Adrenal gland (tissue), 12 donors: ENCODE data around the gene MAML3. TPM values are rescaled to one million over a fixed set of nuclear protein-coding genes. Genes with fewer than 3 reads are reported as not detected.

Experiments used
- DNase-seq, 7 donors: peaks; one replicate each; pipeline ENCODE4 v3.0.0-alpha.2; 2019 to 2020
- H3K27ac ChIP-seq, 5 donors: fragments of 200-600 bp; sonication (generic) in 4 of 5; 1 replicate in 3 of 5; 2 replicates in 2 of 5; pipeline versions ENCODE4 v1.5.1 to v1.8.0; 2016 to 2020; ENCODE audit warnings: mild to moderate bottlenecking in 1 of 5
- H3K27me3 ChIP-seq: fragments of 200-600 bp; 2 replicates; pipeline ENCODE4 v1.8.0; 2021
- H3K36me3 ChIP-seq, 2 donors: fragments of 200-600 bp; replicated peaks in 1 of 2; 1 replicate in 1 of 2; 2 replicates in 1 of 2; pipeline versions ENCODE4 v1.5.1 to v1.8.0; 2018 to 2022
- H3K4me1 ChIP-seq, 2 donors: fragments of 200-600 bp; replicated peaks in 1 of 2; 1 replicate in 1 of 2; 2 replicates in 1 of 2; pipeline versions ENCODE4 v1.5.1 to v1.8.0; 2018 to 2021
- H3K4me3 ChIP-seq, 4 donors: fragments of 200-600 bp; sonication (generic) in 3 of 4; one replicate each; pipeline ENCODE4 v1.5.1; 2016 to 2018
- H3K9me3 ChIP-seq, 3 donors: fragments of 200-600 bp; sonication (generic) in 1 of 3; replicated peaks in 1 of 3; 1 replicate in 2 of 3; 2 replicates in 1 of 3; pipeline versions ENCODE4 v1.5.1 to v1.8.0; 2016 to 2021
- POLR2A ChIP-seq, 2 donors: fragments of 450-650 bp; IDR thresholded peaks; one replicate each; pipeline ENCODE4 v1.6.1; 2017; ENCODE audit warnings: antibody characterized with exemption in 2 of 2, mild to moderate bottlenecking in 2 of 2, moderate library complexity in 1 of 2
- WGBS, 4 donors: extraction: QIAGEN DNeasy Blood & Tissue Kit in 2 of 4; methylation state at CpG; one replicate each; pipeline versions ENCODE4 v1.1.5 to v1.1.7; 2013 to 2017; 5-methylcytosine and 5-hydroxymethylcytosine counted together
- intact Hi-C, 2 donors: fragments of 100-400 bp; cut with DNase I; formaldehyde crosslinking; loops; one replicate each; pipeline versions ENCODE4 v1.14.1 to v1.15.0; 2022 to 2023
- polyA plus RNA-seq, 3 donors: library from polyadenylated mRNA; stranded (reverse); fragments of 200-250 nt in 2 of 3; fragments of 350-450 nt in 1 of 3; fragmentation: Illumina TruSeq in 1 of 3; extraction: RNeasy Lipid Tissue Mini Kit (QIAGEN cat#74804) in 1 of 3; gene quantifications; one replicate each; pipeline ENCODE4 v1.2.3, GENCODE V29; 2013 to 2014
- total RNA-seq, 9 donors: library from RNA; depleted of rRNA in 4 of 9; stranded (reverse); fragments of >200 nt in 4 of 9; fragments of 120-200 nt in 1 of 9; fragmentation: NEBNext Ultra II Directional in 1 of 9; extraction: Animal tissue kit (Norgen Biotek cat#: 25700) in 1 of 9; gene quantifications; one replicate each; pipeline versions ENCODE4 v1.1.0 to v1.2.4, GENCODE V29; 2013 to 2023
- TF ChIP-seq, protein P1 (sequence below), 6 experiments: fragments of 450-650 bp in 4 of 6; fragments of 200-600 bp in 2 of 6; sonication (generic) in 1 of 6; IDR thresholded peaks; 1 replicate in 5 of 6; 2 replicates in 1 of 6; pipeline versions ENCODE4 v1.5.1 to v1.8.0; 2016 to 2021; ENCODE audit warnings: antibody characterized with exemption in 6 of 6, mild to moderate bottlenecking in 2 of 6, moderate library complexity in 1 of 6
- donor health status: healthy with polysubstance abuse.
- donor health status: Bipolar disorder and iron deficiency.
- donor health status: DM: yes; HTN: yes; CAD: no.
- donor health status: DM: no; HTN: no; CAD: no.
- donor health status: DM: no; HTN: no; CAD: no.
- donor health status: DM: yes; HTN: yes; CAD: no.

Gene MAML3
- total and polyA plus RNA-seq, 12 donors, result 2.0 to 15.9 (median 8.4) TPM

- no peak for TF ChIP-seq POLR2A (IDR thresholded peaks at IDR 0.05)
- TF ChIP-seq, protein P1, sequence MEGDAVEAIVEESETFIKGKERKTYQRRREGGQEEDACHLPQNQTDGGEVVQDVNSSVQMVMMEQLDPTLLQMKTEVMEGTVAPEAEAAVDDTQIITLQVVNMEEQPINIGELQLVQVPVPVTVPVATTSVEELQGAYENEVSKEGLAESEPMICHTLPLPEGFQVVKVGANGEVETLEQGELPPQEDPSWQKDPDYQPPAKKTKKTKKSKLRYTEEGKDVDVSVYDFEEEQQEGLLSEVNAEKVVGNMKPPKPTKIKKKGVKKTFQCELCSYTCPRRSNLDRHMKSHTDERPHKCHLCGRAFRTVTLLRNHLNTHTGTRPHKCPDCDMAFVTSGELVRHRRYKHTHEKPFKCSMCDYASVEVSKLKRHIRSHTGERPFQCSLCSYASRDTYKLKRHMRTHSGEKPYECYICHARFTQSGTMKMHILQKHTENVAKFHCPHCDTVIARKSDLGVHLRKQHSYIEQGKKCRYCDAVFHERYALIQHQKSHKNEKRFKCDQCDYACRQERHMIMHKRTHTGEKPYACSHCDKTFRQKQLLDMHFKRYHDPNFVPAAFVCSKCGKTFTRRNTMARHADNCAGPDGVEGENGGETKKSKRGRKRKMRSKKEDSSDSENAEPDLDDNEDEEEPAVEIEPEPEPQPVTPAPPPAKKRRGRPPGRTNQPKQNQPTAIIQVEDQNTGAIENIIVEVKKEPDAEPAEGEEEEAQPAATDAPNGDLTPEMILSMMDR (IDR thresholded peaks at IDR 0.05), result no peak
- intact Hi-C loops, result no loop called here
- Histone ChIP-seq H3K27ac (peak overlapping the region in 3 of 5 donors; percentile 1 to 76 (median 60)), H3K27me3 (no peaks in the 10 kb centered on the region), H3K4me1 (peaks cover 3 to 30% of the 10 kb centered on the region in 2 donors), H3K9me3 (no peaks in the 10 kb centered on the region), H3K4me3 (no peak overlapping the region), H3K36me3 (no peaks in the 10 kb centered on the region)
- 26 to 36% (median 31%) methylated on average over 1 of the region's 1 CpG for WGBS, 4 donors
- DNase-seq, result peak in 1 of 7 donors; percentile 30
These were observed 178.1 kb downstream of the MAML3 start for GRCh38 chr4:139975830-139976272.

DNA sequence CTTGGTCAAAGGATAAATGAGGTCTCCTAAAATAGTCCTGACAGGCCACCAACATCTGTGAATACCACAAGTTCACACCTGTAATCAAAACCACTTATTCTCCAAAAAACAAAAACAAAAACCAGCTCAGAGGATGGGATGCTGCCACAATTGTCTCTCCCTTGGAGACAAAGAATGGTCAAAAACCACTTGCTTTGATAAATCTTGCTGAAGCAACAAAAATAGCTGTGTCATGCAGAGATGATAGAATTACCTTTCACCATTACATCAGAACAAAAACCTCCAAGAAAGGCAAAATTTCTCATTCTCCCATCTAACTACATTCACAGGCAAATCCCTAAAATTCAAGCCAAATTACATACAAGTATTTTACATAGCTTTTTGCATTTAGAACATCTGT is 180.4 kb downstream of the MAML3 start:
- Histone ChIP-seq H3K9me3 (no peaks in the 10 kb centered on the region), H3K27me3 (no peaks in the 10 kb centered on the region), H3K4me1 (peaks cover 3 to 42% of the 10 kb centered on the region in 2 donors), H3K27ac (no peak overlapping the region), H3K4me3 (no peak overlapping the region), H3K36me3 (no peaks in the 10 kb centered on the region)
- intact Hi-C loops, result no loop called here
- TF ChIP-seq POLR2A (IDR thresholded peaks at IDR 0.05), result no peak
- TF ChIP-seq, protein P1 (IDR thresholded peaks at IDR 0.05), result no peak
- no peak for DNase-seq

DNA sequence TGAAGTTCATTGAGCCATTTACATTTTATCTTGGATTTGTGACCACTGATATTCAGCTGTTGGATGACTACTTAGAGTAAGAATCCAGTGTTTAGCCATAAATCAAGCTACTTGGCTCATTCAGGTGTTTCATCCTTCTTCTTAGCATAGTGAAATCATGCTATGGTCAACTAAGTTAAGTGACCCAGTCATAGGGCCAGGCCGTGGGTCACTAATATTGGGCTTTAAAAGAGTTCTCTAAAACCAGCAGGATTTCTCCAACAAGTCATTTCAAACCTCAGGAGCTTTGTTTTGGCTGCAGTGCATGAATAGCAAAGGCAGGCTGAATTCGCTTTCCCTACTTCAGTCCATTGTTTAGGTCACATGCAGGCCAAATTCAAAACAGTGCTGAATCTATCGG is 181.0 kb downstream of the MAML3 start:
- H3K4me1 ChIP-seq, result peaks cover 3 to 42% of the 10 kb centered on the region in 2 donors
- H3K27me3 ChIP-seq, result no peaks in the 10 kb centered on the region
- no peak overlapping the region for H3K27ac ChIP-seq
- WGBS, 4 donors, result 56 to 83% (median 69%) methylated on average over 3 of the region's 3 CpGs
- DNase-seq, result no peak
- H3K9me3 ChIP-seq, result no peaks in the 10 kb centered on the region
- no peaks in the 10 kb centered on the region for H3K36me3 ChIP-seq
- TF ChIP-seq POLR2A (IDR thresholded peaks at IDR 0.05), result no peak
- TF ChIP-seq, protein P1 (IDR thresholded peaks at IDR 0.05), result no peak
- intact Hi-C loops, result no loop called here
- H3K4me3 ChIP-seq, result no peak overlapping the region

- H3K27ac ChIP-seq, result no peak overlapping the region
- no peak overlapping the region for H3K4me3 ChIP-seq
- no peaks in the 10 kb centered on the region for H3K36me3 ChIP-seq
- H3K27me3 ChIP-seq, result no peaks in the 10 kb centered on the region
- H3K4me1 ChIP-seq, result peaks cover 3 to 41% of the 10 kb centered on the region in 2 donors
- H3K9me3 ChIP-seq, result no peaks in the 10 kb centered on the region
- DNase-seq, result no peak
- TF ChIP-seq POLR2A (IDR thresholded peaks at IDR 0.05), result no peak
- TF ChIP-seq, protein P1 (IDR thresholded peaks at IDR 0.05), result no peak
- intact Hi-C loops, result no loop called here
These were observed 181.7 kb downstream of the MAML3 start for GRCh38 chr4:139972305-139972704.
